Neural progenitor cell (in vitro differentiated cells): Measurements from ENCODE around the gene EFHC2. TPM values are rescaled to one million over a fixed set of nuclear protein-coding genes. Genes with fewer than 3 reads are reported as not detected.

Experiments
- DNase-seq: peaks from one replicate; pipeline ENCODE4 v3.0.0-alpha.2; 2016; ENCODE audit warnings: low spot score
- H2AFZ ChIP-seq: fragments of 200-600 bp; sonication (generic); replicated peaks from 2 replicates; pipeline ENCODE4 v1.6.1; 2016; ENCODE audit warnings: antibody characterized with exemption
- H3F3A ChIP-seq: fragments of 200-600 bp; sonication (generic); 2 replicates; pipeline ENCODE4 v1.6.1; 2016; ENCODE audit warnings: antibody characterized with exemption, low read depth
- H3K27ac ChIP-seq: fragments of 200-600 bp; sonication (generic); 2 replicates; pipeline ENCODE4 v1.5.1; 2016; ENCODE audit warnings: mild to moderate bottlenecking
- H3K27me3 ChIP-seq: fragments of 200-600 bp; sonication (generic); 2 replicates; pipeline ENCODE4 v1.6.1; 2016; ENCODE audit warnings: mild to moderate bottlenecking, moderate library complexity
- H3K36me3 ChIP-seq: fragments of 200-600 bp; sonication (generic); 2 replicates; pipeline ENCODE4 v1.5.1; 2016
- H3K4me1 ChIP-seq: fragments of 200-600 bp; sonication (generic); 2 replicates; pipeline ENCODE4 v1.6.1; 2016; ENCODE audit warnings: mixed run types
- H3K4me2 ChIP-seq: fragments of 200-600 bp; sonication (generic); 2 replicates; pipeline ENCODE4 v1.6.1; 2016
- H3K4me3 ChIP-seq: fragments of 200-600 bp; sonication (generic); 2 replicates; pipeline ENCODE4 v1.5.1; 2016
- H3K79me2 ChIP-seq: fragments of 200-600 bp; sonication (generic); 2 replicates; pipeline ENCODE4 v1.6.1; 2016; ENCODE audit warnings: low read depth
- H3K9ac ChIP-seq: fragments of 200-600 bp; sonication (generic); 2 replicates; pipeline ENCODE4 v1.6.1; 2016
- H3K9me3 ChIP-seq: fragments of 200-600 bp; sonication (generic); 2 replicates; pipeline ENCODE4 v1.5.1; 2016; ENCODE audit warnings: low read depth
- H4K20me1 ChIP-seq: fragments of 200-600 bp; sonication (generic); 2 replicates; pipeline ENCODE4 v1.6.1; 2016; ENCODE audit warnings: low read depth
- H3K27ac Mint-ChIP-seq: 3 replicates; pipeline ENCODE4 v1.8.0; 2021; ENCODE audit warnings: mixed read lengths
- H3K27me3 Mint-ChIP-seq: 2 replicates; pipeline ENCODE4 v1.8.0; 2022; ENCODE audit warnings: low read depth, mild to moderate bottlenecking, inconsistent platforms, moderate library complexity, mixed read lengths; ENCODE audit not compliant: insufficient read depth
- H3K36me3 Mint-ChIP-seq: 3 replicates; pipeline ENCODE4 v1.8.0; 2021; ENCODE audit warnings: mixed read lengths
- H3K4me1 Mint-ChIP-seq: 3 replicates; pipeline ENCODE4 v1.8.0; 2021; ENCODE audit warnings: mixed read lengths
- H3K4me3 Mint-ChIP-seq: 3 replicates; pipeline ENCODE4 v1.8.0; 2021; ENCODE audit warnings: mild to moderate bottlenecking, moderate library complexity, mixed read lengths
- H3K9me3 Mint-ChIP-seq: 3 replicates; pipeline ENCODE4 v1.8.0; 2020; ENCODE audit warnings: mixed read lengths
- CTCF ChIP-seq: fragments of 200-600 bp; sonication (generic); IDR thresholded peaks from 2 replicates; pipeline ENCODE4 v1.5.1; 2017; ENCODE audit warnings: antibody characterized with exemption, mild to moderate bottlenecking
- EZH2 ChIP-seq: fragments of 200-600 bp; sonication (generic); IDR thresholded peaks from 2 replicates; pipeline ENCODE4 v1.6.1; 2017; ENCODE audit warnings: antibody characterized with exemption, mild to moderate bottlenecking, moderate library complexity
- EZH2phosphoT487 ChIP-seq: fragments of 200-600 bp; sonication (generic); IDR thresholded peaks from 2 replicates; pipeline ENCODE4 v1.6.1; 2017; ENCODE audit warnings: antibody characterized with exemption
- total RNA-seq: library from RNA; depleted of rRNA; stranded (reverse); fragments of >200 nt; gene quantifications from 2 replicates; pipeline ENCODE4 v1.2.3, GENCODE V29; 2015; ENCODE audit warnings: low replicate concordance

The EFHC2 gene
- total RNA-seq, 1 donor from 2014 or later: 3.2 TPM

GRCh38 chrX:44216171-44216570 is 127.3 kb downstream of the EFHC2 start:
- Histone ChIP-seq H3K4me1 (no peaks in the 10 kb centered on the region), H3K4me2 (no peak overlapping the region), H2AFZ (no peak overlapping the region), H3K27ac (no peak overlapping the region), H3K4me3 (no peak overlapping the region), H3F3A (no peaks in the 10 kb centered on the region), H3K27me3 (no peaks in the 10 kb centered on the region), H3K36me3 (no peaks in the 10 kb centered on the region), H3K9ac (no peak overlapping the region), H3K79me2 (no peaks in the 10 kb centered on the region), H4K20me1 (no peaks in the 10 kb centered on the region), H3K9me3 (peaks cover 4% of the 10 kb centered on the region)
- Mint-ChIP-seq H3K4me3 (no peak overlapping the region), H3K4me1 (no peaks in the 10 kb centered on the region), H3K27me3 (no peaks in the 10 kb centered on the region), H3K27ac (no peak overlapping the region), H3K36me3 (no peaks in the 10 kb centered on the region), H3K9me3 (peaks cover 1% of the 10 kb centered on the region)
- TF ChIP-seq EZH2phosphoT487: no peak
- no peak for TF ChIP-seq CTCF
- TF ChIP-seq EZH2: no peak
- DNase-seq: no peak

GRCh38 chrX:44203791-44204190 is 139.7 kb downstream of the EFHC2 start:
- H2AFZ ChIP-seq: no peak overlapping the region
- Mint-ChIP-seq H3K27ac (no peak overlapping the region), H3K4me3 (no peak overlapping the region), H3K9me3 (peaks cover 2% of the 10 kb centered on the region), H3K36me3 (no peaks in the 10 kb centered on the region), H3K4me1 (no peaks in the 10 kb centered on the region), H3K27me3 (no peaks in the 10 kb centered on the region)
- H3K9me3 ChIP-seq: peaks cover 13% of the 10 kb centered on the region
- H3K4me1 ChIP-seq: no peaks in the 10 kb centered on the region
- H3K27ac ChIP-seq: no peak overlapping the region
- no peaks in the 10 kb centered on the region for H3F3A ChIP-seq
- H3K4me3 ChIP-seq: no peak overlapping the region
- H3K79me2 ChIP-seq: no peaks in the 10 kb centered on the region
- no peak overlapping the region for H3K9ac ChIP-seq
- H4K20me1 ChIP-seq: no peaks in the 10 kb centered on the region
- H3K36me3 ChIP-seq: no peaks in the 10 kb centered on the region
- TF ChIP-seq EZH2phosphoT487 (no peak), CTCF (peak; percentile 28)
- DNase-seq: no peak
- H3K4me2 ChIP-seq: no peak overlapping the region
- H3K27me3 ChIP-seq: no peaks in the 10 kb centered on the region

GRCh38 chrX:44202596-44202995 is 140.9 kb downstream of the EFHC2 start:
- H3K4me1 ChIP-seq: no peaks in the 10 kb centered on the region
- H4K20me1 ChIP-seq: no peaks in the 10 kb centered on the region
- no peaks in the 10 kb centered on the region for H3K27me3 Mint-ChIP-seq
- peaks cover 6% of the 10 kb centered on the region for H3K9me3 Mint-ChIP-seq
- no peaks in the 10 kb centered on the region for H3K36me3 Mint-ChIP-seq
- no peak overlapping the region for H3K4me3 ChIP-seq
- no peaks in the 10 kb centered on the region for H3K27me3 ChIP-seq
- H3K4me2 ChIP-seq: no peak overlapping the region
- H3K79me2 ChIP-seq: no peaks in the 10 kb centered on the region
- H3K4me1 Mint-ChIP-seq: no peaks in the 10 kb centered on the region
- H3K36me3 ChIP-seq: no peaks in the 10 kb centered on the region
- TF ChIP-seq CTCF: no peak
- no peak for TF ChIP-seq EZH2
- TF ChIP-seq EZH2phosphoT487: no peak
- H3F3A ChIP-seq: no peaks in the 10 kb centered on the region
- DNase-seq: no peak
- no peak overlapping the region for H3K27ac Mint-ChIP-seq
- H3K9me3 ChIP-seq: peaks cover 14% of the 10 kb centered on the region
- no peak overlapping the region for H2AFZ ChIP-seq
- no peak overlapping the region for H3K4me3 Mint-ChIP-seq
- no peak overlapping the region for H3K27ac ChIP-seq
- no peak overlapping the region for H3K9ac ChIP-seq

GRCh38 chrX:44189116-44189515 is 154.4 kb downstream of the EFHC2 start:
- H3K79me2 ChIP-seq: no peaks in the 10 kb centered on the region
- H3K9me3 ChIP-seq: no peaks in the 10 kb centered on the region

More at GRCh38 chrX:44189116-44189515, 154.4 kb downstream of the EFHC2 start:
- Mint-ChIP-seq H3K27ac (no peak overlapping the region), H3K4me3 (no peak overlapping the region), H3K27me3 (no peaks in the 10 kb centered on the region), H3K4me1 (no peaks in the 10 kb centered on the region), H3K36me3 (no peaks in the 10 kb centered on the region), H3K9me3 (peaks cover 4% of the 10 kb centered on the region)
- H3K4me1 ChIP-seq: no peaks in the 10 kb centered on the region
- no peaks in the 10 kb centered on the region for H3F3A ChIP-seq
- H2AFZ ChIP-seq: no peak overlapping the region
- no peaks in the 10 kb centered on the region for H4K20me1 ChIP-seq
- no peaks in the 10 kb centered on the region for H3K27me3 ChIP-seq
- no peak overlapping the region for H3K27ac ChIP-seq
- H3K9ac ChIP-seq: no peak overlapping the region
- no peak overlapping the region for H3K4me2 ChIP-seq
- H3K36me3 ChIP-seq: no peaks in the 10 kb centered on the region
- no peak overlapping the region for H3K4me3 ChIP-seq
- TF ChIP-seq EZH2phosphoT487: no peak
- no peak for TF ChIP-seq EZH2
- no peak for TF ChIP-seq CTCF
- no peak for DNase-seq
